SJSA1 (cell line): ENCODE measurements around the gene SUB1. TPM values are rescaled to one million over a fixed set of nuclear protein-coding genes. Genes with fewer than 3 reads are reported as not detected.
A peak's percentile ranks its signal among the peaks of the same experiment; 100 is the strongest.
"Not testable (repeated sequence)": the region's sequence is repeated elsewhere in the genome, so short reads cannot be mapped to it uniquely, and the experiment has no call there.

Source experiments
- DNase-seq, 2 experiments: peaks; one replicate each; pipeline ENCODE4 v3.0.0-alpha.2; 2015 to 2020; ENCODE audit warnings: low spot score in 2 of 2, low read depth in 1 of 2
- H3K27ac ChIP-seq: fragments of 250-450 bp; sonication (Bioruptor Pico); 2 replicates; pipeline ENCODE4 v1.5.1; 2020; ENCODE audit warnings: mild to moderate bottlenecking, moderate library complexity
- H3K27me3 ChIP-seq: fragments of 250-450 bp; sonication (Bioruptor Pico); replicated peaks from 2 replicates; pipeline ENCODE4 v1.5.1; 2020; ENCODE audit warnings: mild to moderate bottlenecking, moderate library complexity
- H3K36me3 ChIP-seq: fragments of 250-450 bp; sonication (Bioruptor Pico); 2 replicates; pipeline ENCODE4 v1.5.1; 2020; ENCODE audit warnings: mild to moderate bottlenecking
- H3K4me1 ChIP-seq: fragments of 250-450 bp; sonication (Bioruptor Pico); replicated peaks from 2 replicates; pipeline ENCODE4 v1.6.1; 2021; ENCODE audit warnings: mild to moderate bottlenecking
- H3K4me3 ChIP-seq: fragments of 250-450 bp; sonication (Bioruptor Pico); 2 replicates; pipeline ENCODE4 v1.5.1; 2020; ENCODE audit warnings: mild to moderate bottlenecking
- H3K9me3 ChIP-seq: fragments of 250-450 bp; sonication (Bioruptor Pico); replicated peaks from 2 replicates; pipeline ENCODE4 v1.5.1; 2020; ENCODE audit warnings: mild to moderate bottlenecking
- total RNA-seq: library from RNA; depleted of rRNA; stranded (reverse); fragments of >200 nt; shearing (Covaris generic); gene quantifications from 2 replicates; pipeline ENCODE4 v1.2.3, GENCODE V29; 2014; rRNA removed

SUB1 gene
- 362 and 501 TPM in 2 replicates for total RNA-seq

DNA sequence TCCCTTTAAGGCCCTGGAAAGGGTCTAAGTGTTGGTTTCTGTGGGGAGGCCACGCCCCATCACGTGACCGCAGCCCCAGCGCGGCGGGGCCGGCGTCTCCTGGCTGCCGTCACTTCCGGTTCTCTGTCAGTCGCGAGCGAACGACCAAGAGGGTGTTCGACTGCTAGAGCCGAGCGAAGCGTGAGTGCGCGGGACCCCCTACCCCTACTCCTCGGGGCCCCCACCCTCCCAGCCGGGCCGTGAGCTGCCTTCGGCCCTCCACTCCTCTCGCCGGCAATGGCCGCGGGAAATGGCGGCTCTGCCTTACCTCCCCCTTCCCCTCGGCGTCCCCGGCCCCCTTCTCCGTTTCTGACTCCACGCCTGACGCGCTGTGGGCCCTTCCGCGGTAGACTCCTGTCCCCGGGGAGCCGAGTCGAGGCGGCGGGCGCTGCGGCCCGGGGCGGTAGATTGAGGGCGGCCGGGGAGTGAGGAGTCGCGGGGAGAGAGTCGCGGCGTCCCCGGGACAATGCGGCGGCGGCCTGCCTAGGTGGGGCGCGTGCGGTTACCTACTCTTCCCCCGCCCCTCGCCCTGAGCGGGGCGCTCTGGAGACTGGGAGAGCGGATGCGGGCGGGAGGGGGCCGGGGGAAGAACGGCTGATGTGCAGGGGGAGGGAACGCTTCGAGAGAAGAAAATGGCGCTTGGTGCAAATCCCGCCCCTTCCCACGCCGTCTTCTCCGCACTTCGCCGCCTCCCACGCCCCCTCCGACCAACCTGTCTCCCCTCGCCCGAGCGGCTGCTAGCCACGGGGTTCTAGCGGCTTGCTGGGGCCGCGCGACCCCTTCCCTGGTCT, at the start of gene SUB1:
Gene SUB1, plus strand, starts transcription at position 112 of the 830 bp plus-strand sequence. CDS start 2,956 bp downstream, outside the sequence.
- H3K27ac ChIP-seq = peak within 1 kb of the TSS; percentile 96
- no peaks in the 10 kb centered on the region; the same call in 1 of the 2 replicates for H3K4me1 ChIP-seq
- H3K27me3 ChIP-seq = no peaks in the 10 kb centered on the region
- no peaks in the 10 kb centered on the region for H3K9me3 ChIP-seq
- DNase-seq = peak; percentile 60 to 82
- H3K4me3 ChIP-seq = peak within 1 kb of the TSS; percentile 76
- peaks cover 13% of the 10 kb centered on the region for H3K36me3 ChIP-seq

DNA sequence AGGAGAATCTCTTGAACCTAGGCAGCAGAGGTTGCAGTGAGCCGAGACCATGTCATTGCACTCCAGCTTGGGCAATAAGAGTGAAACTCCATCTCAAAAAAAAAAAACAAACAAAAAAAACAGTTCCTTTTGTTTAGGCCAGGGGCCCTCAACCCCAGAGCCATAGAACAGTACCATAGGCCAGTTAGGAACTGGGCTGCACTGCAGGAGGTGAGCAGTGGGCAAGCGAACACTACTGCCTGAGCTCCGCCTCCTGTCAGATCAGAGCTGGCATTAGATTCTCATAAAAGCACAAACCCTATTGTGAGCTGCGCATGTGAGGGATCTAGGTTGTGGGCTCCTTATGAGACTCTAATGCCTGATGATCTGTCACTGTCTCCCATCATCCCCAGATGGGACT, 49.1 kb upstream of the SUB1 start:
- Histone ChIP-seq H3K4me3 (no peak overlapping the region), H3K27me3 (no peaks in the 10 kb centered on the region), H3K36me3 (no peaks in the 10 kb centered on the region), H3K4me1 (peaks cover 10% of the 10 kb centered on the region), H3K27ac (no peak overlapping the region), H3K9me3 (no peaks in the 10 kb centered on the region)
- no peak for DNase-seq

DNA sequence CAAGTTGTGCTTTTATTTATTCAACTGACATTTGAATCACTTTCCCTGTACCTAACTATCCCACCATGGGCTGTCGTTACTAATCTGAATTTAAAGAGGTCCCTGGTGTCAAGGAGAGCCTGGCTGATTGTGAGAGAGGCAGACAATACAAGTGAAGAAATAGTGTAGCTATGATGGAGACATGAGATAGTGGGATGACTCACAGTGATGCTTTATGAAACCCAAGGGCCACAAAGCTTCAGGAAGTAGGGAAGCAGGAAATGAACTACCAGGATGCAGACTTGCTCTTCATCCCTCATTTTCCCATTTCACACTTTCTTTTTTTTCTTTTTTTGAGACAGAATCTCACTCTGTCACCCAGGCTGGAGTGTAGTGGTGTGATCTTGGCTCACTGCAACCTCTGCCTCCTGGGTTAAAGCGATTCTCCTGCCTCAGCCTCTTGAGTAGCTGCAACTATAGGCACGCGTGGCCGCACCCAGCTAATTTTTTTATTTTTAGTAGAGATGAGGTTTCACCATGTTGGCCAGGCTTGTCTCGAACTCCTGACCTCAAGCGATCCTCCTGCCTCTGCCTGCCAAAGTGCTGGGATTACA, 47.8 kb upstream of the SUB1 start:
- not testable (repeated sequence) for H3K27ac ChIP-seq, H3K36me3 ChIP-seq, H3K9me3 ChIP-seq, H3K4me1 ChIP-seq, H3K27me3 ChIP-seq, H3K4me3 ChIP-seq
- peak in 1 of 2 experiments; percentile 2 for DNase-seq

DNA sequence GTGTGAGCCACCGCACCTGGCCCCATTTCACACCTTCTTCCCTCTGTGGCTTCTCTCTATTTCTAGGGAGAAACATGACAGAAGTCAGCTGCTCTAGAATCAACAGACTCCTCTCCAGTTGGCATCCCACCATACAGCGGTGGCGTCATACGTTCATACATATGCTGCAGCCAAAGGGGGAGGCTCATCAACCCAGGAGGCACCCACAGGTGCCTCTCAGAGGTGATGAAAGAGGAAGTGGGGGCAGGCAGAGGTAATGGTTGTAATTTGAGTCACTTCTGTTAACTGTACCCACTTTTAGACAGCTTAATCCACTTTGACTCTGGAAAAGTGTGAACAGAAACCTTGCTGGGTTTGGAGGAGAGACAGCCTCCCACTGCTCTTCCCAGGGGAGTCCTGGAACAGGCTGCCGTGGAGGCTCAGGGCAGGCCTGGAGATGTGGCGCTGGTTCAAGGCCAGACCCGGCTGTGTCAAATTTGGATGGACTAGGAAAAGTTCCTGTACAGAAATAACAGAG, 47.3 kb upstream of the SUB1 start:
- DNase-seq = no peak
- H3K4me1 ChIP-seq = no peaks in the 10 kb centered on the region
- no peak overlapping the region for H3K4me3 ChIP-seq
- H3K9me3 ChIP-seq = no peaks in the 10 kb centered on the region
- H3K36me3 ChIP-seq = no peaks in the 10 kb centered on the region
- H3K27ac ChIP-seq = no peak overlapping the region
- H3K27me3 ChIP-seq = no peaks in the 10 kb centered on the region

DNA sequence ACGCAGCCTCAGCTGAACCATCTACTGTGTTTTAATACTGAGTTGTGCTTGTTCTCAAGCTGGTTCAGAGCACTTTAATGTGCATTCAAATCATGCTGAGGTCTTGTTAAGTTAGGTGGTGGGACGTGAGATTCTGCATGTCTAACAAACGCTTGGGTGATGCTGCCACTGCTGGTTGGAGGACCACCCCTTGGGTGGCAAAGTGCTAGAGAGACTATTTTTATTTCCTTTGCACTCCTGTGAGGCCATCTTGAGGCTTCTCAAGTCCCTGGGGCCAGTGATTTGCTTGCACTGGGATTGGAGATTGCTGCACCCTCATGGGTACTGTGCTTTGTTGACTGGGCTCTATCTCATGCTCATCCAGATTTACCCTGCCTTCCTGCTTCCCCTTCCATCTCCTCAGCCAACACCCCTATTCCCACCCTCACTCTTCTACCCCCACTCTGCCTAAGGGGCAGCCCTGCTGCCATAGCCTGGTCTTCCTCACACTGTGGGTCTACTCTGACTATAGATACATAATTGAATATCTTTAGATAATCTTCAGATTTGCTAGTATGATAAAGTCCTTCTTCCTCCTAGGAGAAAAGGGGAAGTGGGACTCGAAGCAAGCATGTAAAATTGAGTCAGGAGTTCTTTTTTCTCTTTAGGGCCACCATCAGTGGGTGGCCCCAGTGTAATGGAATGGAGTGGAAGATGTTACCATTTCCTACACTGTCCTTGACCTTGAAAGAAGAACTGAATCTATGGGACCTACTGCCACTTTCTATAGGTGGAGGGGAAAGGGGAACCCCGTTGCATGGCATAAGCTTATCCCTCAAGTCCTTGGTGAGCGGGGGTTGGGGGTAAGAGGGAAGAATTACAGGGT, 45.1 kb upstream of the SUB1 start:
- no peak overlapping the region for H3K27ac ChIP-seq
- H3K9me3 ChIP-seq = no peaks in the 10 kb centered on the region

DNA sequence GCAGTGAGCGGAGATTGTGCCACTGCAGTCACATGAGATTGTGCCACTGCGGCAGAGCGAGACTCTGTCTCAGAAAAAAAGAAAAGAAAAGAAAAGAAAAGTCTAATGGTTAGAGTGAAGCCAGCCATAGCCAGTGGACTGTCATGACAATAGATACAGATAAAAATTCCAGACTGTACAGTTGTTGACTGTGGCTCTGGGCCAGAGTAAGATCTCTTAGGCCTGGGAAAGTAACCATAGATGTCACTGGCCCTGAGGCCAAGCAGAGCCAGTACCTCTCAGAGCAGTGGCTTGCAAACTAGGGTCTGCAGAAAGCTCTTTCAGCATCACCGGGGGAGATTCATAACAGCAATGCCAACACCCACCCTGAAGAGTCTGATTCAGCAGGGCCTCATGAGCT, 44.1 kb upstream of the SUB1 start:
- Histone ChIP-seq H3K36me3 (no peaks in the 10 kb centered on the region), H3K27me3 (no peaks in the 10 kb centered on the region), H3K9me3 (no peaks in the 10 kb centered on the region), H3K4me1 (no peaks in the 10 kb centered on the region), H3K27ac (no peak overlapping the region), H3K4me3 (no peak overlapping the region)
- no peak for DNase-seq

More for the DNA sequence above, 45.1 kb upstream of the SUB1 start:
- no peak overlapping the region for H3K4me3 ChIP-seq
- no peak for DNase-seq
- H3K4me1 ChIP-seq = no peaks in the 10 kb centered on the region
- H3K36me3 ChIP-seq = no peaks in the 10 kb centered on the region
- no peaks in the 10 kb centered on the region for H3K27me3 ChIP-seq

DNA sequence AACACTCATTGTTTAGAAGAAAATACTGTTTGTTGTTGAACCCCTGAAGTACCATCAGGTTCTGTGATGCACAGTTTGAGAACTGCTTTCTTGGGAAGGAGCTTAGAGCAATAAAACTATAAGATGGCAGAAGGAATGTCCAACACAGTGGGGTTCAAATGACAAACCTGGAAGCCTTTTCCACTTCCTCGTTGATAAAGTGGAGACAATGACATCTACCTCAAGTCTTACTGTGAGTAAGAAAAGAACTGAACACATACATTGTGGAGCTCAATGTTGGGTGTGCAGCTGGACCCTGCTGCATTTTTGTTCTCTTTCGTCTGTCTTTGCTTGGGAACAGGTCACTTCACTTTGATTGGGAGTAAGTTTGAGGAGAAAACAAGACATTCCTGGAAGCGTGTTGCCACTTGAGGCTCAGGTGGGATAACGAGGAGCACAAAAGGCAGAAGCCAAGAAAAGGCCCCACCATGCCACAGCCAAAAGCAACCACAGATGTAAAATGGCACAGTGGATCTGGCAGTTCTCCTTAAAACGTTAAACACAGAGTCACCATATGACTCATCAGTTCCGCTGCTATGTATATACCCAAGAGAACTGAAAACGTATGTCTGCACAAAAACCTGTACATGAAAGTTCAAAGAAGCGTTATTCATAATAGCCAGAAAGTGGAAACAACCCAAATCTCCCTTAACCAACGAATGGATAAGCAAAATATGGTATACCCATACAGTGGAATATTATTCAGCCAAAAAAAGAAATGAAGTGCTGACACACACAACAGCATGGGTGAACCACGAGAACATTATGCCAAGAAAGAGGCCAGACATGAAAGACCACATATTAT, 42.9 kb upstream of the SUB1 start:
- no peaks in the 10 kb centered on the region for H3K4me1 ChIP-seq

DNA sequence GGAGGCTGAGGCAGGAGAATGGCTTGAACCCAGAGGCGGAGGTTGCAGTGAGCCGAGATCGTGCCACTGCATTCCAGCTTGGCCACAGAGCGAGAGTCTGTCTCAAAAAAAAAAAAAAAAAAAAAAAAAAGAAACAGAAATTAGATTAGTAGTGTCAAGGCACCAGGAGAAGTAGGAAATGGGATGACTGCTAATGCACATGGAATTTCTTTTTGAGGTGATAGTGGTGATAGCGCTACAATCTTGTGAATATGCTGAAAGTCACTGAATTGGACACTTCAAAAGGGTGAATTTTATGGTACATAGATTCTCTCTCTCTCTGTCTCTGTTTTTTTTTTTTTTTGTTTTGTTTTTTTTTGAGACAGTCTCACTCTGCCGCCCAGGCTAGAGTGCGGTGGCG, 42.1 kb upstream of the SUB1 start:
- H3K36me3 ChIP-seq = no peaks in the 10 kb centered on the region
- no peak for DNase-seq
- H3K4me1 ChIP-seq = no peaks in the 10 kb centered on the region
- no peaks in the 10 kb centered on the region for H3K9me3 ChIP-seq
- no peaks in the 10 kb centered on the region for H3K27me3 ChIP-seq
- H3K27ac ChIP-seq = no peak overlapping the region
- H3K4me3 ChIP-seq = no peak overlapping the region

More for the DNA sequence above, 42.9 kb upstream of the SUB1 start:
- Histone ChIP-seq H3K27me3 (no peaks in the 10 kb centered on the region), H3K4me3 (no peak overlapping the region), H3K9me3 (no peaks in the 10 kb centered on the region), H3K36me3 (no peaks in the 10 kb centered on the region), H3K27ac (no peak overlapping the region)
- DNase-seq = no peak

DNA sequence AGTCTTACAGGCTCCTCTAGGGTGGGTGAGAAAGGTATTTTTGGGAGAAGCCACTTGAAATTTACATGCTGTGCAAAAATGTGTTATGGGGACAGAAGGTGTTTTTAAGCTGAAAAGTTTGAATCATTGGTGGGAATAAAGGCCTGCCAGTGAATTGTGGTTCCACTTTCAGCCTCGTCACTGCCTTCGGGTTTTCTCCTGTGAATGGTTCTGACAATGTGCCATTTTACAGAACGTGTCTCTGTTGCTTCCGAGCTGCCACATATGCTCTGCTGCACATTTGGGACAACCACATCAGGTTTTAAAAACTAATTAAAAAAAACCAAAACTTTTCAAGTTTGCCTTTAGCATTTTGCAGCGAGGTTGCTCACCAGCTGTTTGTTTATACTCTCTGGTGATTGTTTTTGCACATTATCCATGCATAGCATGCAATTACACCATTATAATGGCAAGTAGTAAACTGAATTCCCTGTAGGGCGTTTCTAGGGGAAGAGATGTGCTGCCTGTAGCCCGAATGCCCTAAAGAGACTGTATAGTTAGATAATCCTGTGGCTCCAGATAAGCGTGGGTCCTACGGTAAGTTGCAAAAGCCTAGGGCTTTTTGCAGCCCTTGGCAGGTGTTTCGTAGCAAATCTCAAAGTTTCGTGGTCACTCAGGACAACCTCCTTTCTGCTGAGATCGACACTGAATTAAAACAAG, 40.1 kb upstream of the SUB1 start:
- no peak for DNase-seq
- H3K36me3 ChIP-seq = no peaks in the 10 kb centered on the region
- H3K4me3 ChIP-seq = no peak overlapping the region
- H3K9me3 ChIP-seq = no peaks in the 10 kb centered on the region
- no peak overlapping the region for H3K27ac ChIP-seq
- no peaks in the 10 kb centered on the region for H3K4me1 ChIP-seq
- H3K27me3 ChIP-seq = no peaks in the 10 kb centered on the region

DNA sequence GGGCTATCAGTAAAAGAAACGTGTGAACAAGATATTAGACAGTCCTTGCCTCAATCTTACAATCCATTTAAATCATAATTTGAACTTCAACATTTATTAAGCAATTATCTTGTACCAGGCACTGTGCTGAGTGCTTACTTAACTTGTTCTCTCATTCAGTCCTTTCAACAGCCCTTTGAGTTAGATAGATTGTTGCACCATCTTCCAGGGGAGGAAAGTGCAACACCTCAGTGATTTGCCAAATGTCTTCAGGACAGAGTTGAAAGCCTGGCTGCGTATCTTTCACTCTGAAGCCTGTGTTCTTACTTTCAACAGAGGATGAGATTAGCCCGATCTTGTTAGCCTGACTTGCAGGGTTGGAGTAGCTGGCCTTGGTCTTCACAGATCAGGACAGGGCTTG, 34.2 kb upstream of the SUB1 start:
- Histone ChIP-seq H3K4me1 (no peaks in the 10 kb centered on the region), H3K4me3 (no peak overlapping the region), H3K36me3 (no peaks in the 10 kb centered on the region), H3K9me3 (no peaks in the 10 kb centered on the region), H3K27ac (no peak overlapping the region), H3K27me3 (no peaks in the 10 kb centered on the region)
- no peak for DNase-seq

DNA sequence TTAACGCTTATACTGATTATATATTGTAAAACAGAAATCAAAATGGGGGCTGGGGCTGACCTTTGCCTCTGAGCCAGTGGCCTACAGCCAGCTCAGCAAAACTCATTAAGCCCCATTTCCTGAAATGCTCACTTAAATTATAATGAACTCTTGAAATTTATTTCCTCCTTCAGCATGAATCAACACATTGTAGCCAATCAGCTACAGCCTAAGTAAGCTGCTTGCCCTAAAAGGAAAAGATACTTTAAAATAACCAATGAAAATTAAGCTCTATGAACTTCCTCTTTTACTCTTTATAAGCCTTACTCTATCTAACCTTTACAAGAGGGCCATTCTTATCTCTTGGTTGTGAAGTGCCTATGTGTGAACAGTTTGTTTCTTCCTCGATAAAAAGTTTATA, 33.5 kb upstream of the SUB1 start:
- no peak overlapping the region for H3K4me3 ChIP-seq
- DNase-seq = no peak
- H3K36me3 ChIP-seq = no peaks in the 10 kb centered on the region
- no peak overlapping the region for H3K27ac ChIP-seq
- no peaks in the 10 kb centered on the region for H3K27me3 ChIP-seq
- H3K4me1 ChIP-seq = no peaks in the 10 kb centered on the region
- no peaks in the 10 kb centered on the region for H3K9me3 ChIP-seq

DNA sequence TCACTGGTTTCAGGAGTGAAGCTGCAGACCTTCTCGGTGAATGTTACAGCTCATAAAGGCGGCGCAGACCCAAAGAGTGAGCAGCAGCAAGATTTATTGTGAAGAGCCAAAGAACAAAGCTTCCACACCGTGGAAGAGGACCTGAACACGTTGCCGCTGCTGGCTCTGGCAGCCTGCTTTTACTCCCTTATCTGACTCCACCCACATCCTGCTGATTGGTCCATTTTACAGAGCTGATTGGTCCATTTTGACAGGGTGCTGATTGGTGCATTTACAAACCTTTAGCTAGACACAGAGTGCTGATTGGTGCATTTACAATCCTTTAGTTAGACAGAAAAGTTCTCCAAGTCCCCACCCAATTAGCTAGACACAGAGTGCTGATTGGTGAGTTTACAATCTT, 32.9 kb upstream of the SUB1 start:
- H3K4me1 ChIP-seq, H3K9me3 ChIP-seq, H3K4me3 ChIP-seq, H3K27me3 ChIP-seq, H3K27ac ChIP-seq, H3K36me3 ChIP-seq, DNase-seq: not testable (repeated sequence)
